ENCODE measurements around the gene PRKN. TPM values are rescaled to one million over a fixed set of nuclear protein-coding genes. Genes with fewer than 3 reads are reported as not detected.

The PRKN gene
- total RNA-seq, 4 donors from 2014 or later = 8.4 to 44.8 (median 12.6) TPM

DNA sequence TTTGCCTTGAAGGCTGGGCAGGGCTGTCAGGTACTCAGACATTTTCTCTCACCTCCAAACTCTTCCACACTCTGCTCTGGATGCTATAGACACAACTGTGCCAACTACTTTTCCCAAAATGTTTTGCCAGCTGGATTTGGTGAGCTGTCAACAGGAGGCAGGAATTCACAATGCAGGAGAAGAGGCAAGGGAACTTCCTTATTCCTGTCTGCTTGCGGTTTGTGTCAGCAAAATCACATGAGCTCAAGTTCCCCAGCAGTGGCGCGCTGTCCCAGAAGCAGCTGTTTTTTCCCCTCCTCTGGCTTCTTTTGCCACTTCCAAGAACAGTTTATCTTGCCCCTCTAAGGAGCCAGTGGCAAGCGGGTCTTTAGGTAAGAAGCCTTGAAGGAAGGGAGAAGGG is 608.2 kb downstream of the PRKN start:
- no peak for ATAC-seq (ENCODE audit: low FRiP score)
- DNase-seq (ENCODE audit: low spot score) = no peak
- TF ChIP-seq, protein P1, sequence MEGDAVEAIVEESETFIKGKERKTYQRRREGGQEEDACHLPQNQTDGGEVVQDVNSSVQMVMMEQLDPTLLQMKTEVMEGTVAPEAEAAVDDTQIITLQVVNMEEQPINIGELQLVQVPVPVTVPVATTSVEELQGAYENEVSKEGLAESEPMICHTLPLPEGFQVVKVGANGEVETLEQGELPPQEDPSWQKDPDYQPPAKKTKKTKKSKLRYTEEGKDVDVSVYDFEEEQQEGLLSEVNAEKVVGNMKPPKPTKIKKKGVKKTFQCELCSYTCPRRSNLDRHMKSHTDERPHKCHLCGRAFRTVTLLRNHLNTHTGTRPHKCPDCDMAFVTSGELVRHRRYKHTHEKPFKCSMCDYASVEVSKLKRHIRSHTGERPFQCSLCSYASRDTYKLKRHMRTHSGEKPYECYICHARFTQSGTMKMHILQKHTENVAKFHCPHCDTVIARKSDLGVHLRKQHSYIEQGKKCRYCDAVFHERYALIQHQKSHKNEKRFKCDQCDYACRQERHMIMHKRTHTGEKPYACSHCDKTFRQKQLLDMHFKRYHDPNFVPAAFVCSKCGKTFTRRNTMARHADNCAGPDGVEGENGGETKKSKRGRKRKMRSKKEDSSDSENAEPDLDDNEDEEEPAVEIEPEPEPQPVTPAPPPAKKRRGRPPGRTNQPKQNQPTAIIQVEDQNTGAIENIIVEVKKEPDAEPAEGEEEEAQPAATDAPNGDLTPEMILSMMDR (IDR thresholded peaks at IDR 0.05) = no peak

DNA sequence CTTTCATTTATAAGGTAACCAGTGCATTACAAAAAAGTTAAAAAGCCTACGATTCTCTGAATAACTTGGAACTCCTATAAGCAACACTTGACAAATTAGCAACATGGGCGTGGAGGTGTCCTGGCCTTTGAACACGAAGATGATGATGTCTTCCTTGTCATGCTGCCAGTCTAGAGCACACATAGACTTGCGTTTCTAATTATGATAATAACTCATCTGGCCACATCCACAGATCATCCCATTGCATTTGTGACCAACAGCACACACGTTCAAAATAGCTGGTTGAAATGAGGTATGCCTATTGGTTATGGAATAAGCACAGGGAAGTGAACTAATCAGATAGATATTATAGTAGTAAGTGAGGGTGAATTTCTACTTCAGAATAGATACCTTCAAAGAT is 608.9 kb downstream of the PRKN start:
- no peak for ATAC-seq (ENCODE audit: low FRiP score)
- TF ChIP-seq, protein P1 (IDR thresholded peaks at IDR 0.05) = no peak
- no peak for DNase-seq (ENCODE audit: low spot score)

DNA sequence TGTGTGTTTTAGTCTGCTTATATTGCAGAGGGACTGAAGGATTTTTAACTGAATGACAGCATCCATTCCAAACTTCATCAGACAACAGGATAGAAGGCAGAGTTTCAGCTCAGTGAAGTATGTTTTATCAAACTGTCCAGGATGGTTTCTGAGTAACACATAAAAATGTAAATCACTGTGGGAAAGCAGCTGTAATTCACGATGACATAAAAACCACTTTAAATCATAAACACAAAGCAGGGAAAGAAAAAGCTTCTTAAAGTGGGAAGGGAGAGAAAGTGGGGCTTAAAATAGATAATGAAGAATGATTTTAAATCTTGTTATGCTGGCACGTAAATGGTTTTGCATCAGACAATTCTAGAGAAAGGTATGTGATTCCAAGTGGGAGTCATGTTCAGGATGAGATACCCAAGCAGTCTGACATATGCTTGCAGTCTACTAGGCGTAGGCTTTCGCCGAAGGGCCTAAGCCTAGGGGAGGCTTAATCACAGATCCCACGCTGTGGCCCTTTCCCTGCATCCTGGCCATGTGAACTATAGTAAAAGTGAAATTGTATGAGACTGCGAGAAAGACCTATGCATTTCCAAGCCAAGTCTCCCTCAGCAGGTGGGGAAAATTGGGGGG is 610.6 kb downstream of the PRKN start:
- ATAC-seq (ENCODE audit: low FRiP score) = no peak
- DNase-seq (ENCODE audit: low spot score) = no peak
- TF ChIP-seq, protein P1 (IDR thresholded peaks at IDR 0.05) = no peak

DNA sequence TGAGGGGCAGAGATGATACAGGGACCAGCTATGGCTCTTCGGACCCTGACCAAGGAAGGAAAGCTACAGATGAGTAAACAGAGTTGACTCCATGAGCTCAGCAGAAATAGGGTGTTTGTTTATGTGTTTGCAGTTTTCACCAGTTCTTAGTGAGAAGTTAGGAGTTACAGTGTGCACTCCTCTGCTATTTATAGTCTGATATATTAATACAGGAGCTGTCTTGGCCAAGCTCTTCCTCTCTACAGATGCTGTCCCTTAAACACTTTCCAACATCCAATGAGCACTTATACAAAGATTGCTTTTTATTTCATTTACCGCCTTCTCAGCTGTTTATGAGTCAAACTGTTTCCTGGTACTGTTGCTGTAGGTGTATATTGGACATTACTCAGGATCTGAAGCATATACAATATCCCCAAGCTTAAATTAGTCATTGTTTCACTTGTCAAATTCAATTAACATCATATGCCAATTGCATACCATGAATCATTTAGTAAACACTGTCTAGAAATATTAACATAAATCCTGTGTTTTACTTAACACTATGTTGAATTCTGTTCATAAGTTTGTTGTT is 618.0 kb downstream of the PRKN start:
- ATAC-seq (ENCODE audit: low FRiP score) = no peak
- DNase-seq (ENCODE audit: low spot score) = no peak
- TF ChIP-seq, protein P1 (IDR thresholded peaks at IDR 0.05) = no peak

DNA sequence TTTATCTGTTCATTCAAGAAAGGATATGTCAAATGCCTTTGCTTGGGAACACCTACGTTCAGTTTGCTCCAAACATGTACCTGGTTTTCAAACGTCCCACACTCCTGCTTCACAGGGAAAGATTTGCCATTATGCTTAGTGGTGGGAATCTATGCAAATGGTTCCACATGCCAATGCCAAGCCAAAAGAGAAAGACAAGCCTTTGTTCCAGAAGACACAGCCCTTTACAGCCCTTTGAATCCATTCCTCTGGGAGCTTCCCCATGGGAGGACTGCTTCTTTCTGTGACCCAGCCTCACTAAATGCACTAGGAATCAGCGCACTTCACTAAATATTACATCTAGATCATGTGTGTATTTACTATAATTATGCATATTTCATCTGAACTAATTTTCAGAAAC is 619.5 kb downstream of the PRKN start:
- DNase-seq (ENCODE audit: low spot score) (no peak), ATAC-seq (ENCODE audit: low FRiP score) (no peak)
- TF ChIP-seq, protein P1 (IDR thresholded peaks at IDR 0.05) = no peak

DNA sequence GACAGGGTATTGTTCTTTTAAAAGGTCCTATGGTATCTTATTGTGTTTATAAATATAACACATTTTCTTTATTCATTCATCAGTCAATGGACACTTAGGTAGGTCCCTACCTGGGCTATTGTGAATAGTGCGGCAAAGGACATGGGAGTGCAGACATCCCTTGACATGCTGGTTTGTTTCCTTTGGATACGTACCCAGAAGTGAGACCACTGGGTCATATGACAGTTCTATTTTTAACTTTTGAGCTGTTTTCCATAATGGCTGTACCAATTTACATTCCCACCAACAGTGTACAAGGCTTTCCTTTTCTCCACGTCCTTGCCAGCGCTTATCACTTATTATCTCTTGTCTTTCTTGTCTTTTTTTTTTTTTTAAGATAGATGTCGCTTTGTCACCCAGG is 627.5 kb downstream of the PRKN start:
- ATAC-seq (ENCODE audit: low FRiP score) (no peak), DNase-seq (ENCODE audit: low spot score) (no peak)
- TF ChIP-seq, protein P1 (IDR thresholded peaks at IDR 0.05) = no peak

DNA sequence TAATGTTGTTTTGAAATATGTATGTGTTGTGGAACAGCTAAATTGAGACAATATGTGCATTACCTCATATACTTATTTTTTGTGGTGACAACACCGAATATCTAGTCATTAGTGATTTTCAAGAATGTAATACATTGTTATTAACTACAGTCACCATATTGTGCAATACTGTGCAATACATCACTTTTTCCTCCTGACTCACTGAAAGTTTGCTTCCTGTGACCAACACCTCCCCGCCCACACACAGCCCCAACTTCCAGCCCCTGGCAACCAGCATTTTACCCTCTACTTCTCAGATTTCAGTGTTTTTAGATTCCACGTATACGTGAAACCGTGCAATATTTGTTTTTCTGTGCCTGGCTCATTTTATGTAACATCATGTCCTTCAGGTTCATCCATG is 627.9 kb downstream of the PRKN start:
- no peak for ATAC-seq (ENCODE audit: low FRiP score)
- no peak for DNase-seq (ENCODE audit: low spot score)
- TF ChIP-seq, protein P1 (IDR thresholded peaks at IDR 0.05) = no peak

Measured in omental fat pad (tissue), 4 donors.